ENCODE measurements around the gene TMA16.

DNA sequence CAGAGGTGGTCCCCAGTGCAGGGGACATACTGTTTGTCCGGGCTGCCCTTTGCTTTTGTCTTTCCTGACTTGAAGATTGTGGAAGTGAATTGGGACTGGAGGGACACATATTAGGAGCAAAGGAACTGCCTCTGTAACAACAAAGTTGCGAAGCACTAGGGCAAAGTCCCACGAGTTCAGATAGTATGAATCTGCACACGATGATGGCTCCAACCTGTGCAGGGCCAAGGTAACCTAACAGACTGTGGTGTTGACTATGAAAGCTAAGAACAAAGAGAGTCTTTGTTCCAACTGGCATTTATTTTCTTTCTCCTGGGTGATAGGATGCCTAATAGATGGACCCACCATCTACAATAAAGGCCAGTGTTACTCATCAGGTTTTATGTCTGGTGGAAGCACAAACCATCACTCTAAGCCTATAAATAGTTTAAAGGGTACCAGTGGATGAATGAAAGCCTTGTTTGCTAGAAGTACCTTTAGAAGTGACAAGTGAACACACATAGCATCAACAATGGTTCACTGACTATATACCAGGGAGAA, 71.8 kb downstream of the TMA16 start:
- TF ChIP-seq, protein P1, sequence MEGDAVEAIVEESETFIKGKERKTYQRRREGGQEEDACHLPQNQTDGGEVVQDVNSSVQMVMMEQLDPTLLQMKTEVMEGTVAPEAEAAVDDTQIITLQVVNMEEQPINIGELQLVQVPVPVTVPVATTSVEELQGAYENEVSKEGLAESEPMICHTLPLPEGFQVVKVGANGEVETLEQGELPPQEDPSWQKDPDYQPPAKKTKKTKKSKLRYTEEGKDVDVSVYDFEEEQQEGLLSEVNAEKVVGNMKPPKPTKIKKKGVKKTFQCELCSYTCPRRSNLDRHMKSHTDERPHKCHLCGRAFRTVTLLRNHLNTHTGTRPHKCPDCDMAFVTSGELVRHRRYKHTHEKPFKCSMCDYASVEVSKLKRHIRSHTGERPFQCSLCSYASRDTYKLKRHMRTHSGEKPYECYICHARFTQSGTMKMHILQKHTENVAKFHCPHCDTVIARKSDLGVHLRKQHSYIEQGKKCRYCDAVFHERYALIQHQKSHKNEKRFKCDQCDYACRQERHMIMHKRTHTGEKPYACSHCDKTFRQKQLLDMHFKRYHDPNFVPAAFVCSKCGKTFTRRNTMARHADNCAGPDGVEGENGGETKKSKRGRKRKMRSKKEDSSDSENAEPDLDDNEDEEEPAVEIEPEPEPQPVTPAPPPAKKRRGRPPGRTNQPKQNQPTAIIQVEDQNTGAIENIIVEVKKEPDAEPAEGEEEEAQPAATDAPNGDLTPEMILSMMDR (IDR thresholded peaks at IDR 0.05), result no peak
- no peak for TF ChIP-seq POLR2A (IDR thresholded peaks at IDR 0.05)
